Measurements from ENCODE around the gene C6orf15.
"Not testable (repeated sequence)": the region's sequence is repeated elsewhere in the genome, so short reads cannot be mapped to it uniquely, and the experiment has no call there.

The C6orf15 gene

GRCh38 chr6:31098449-31098938 is 13.9 kb downstream of the C6orf15 start:
- DNase-seq = no peak

GRCh38 chr6:31096656-31097055 is 15.7 kb downstream of the C6orf15 start:
- DNase-seq = no peak

- DNase-seq = no peak
Measured at GRCh38 chr6:31096215-31096614, 16.2 kb downstream of the C6orf15 start.

- no peak for DNase-seq
Measured at GRCh38 chr6:31094389-31094881, 17.9 kb downstream of the C6orf15 start.

- no peak for DNase-seq
Measured at GRCh38 chr6:31092769-31093505, 19.4 kb downstream of the C6orf15 start.

GRCh38 chr6:31092238-31092637 is 20.1 kb downstream of the C6orf15 start:
- no peak for DNase-seq

- DNase-seq = no peak
Measured at GRCh38 chr6:31091680-31092079, 20.7 kb downstream of the C6orf15 start.

- no peak for DNase-seq
Measured at GRCh38 chr6:31090973-31091364, 21.4 kb downstream of the C6orf15 start.

GRCh38 chr6:31090275-31090972 is 22.0 kb downstream of the C6orf15 start:
- DNase-seq = no peak

GRCh38 chr6:31087494-31088089 is 24.8 kb downstream of the C6orf15 start:
- DNase-seq = peak; percentile 94

- no peak for DNase-seq
Measured at GRCh38 chr6:31086788-31087440, 25.5 kb downstream of the C6orf15 start.

GRCh38 chr6:31083742-31084354 is 28.5 kb downstream of the C6orf15 start:
- DNase-seq = no peak

GRCh38 chr6:31081872-31082271 is 30.5 kb downstream of the C6orf15 start:
- DNase-seq = no peak

GRCh38 chr6:31079656-31080261 is 32.6 kb downstream of the C6orf15 start:
- DNase-seq = peak; percentile 61

- no peak for DNase-seq
Measured at GRCh38 chr6:31076611-31077010, 35.8 kb downstream of the C6orf15 start.

- DNase-seq = no peak
Measured at GRCh38 chr6:31075528-31075927, 36.8 kb downstream of the C6orf15 start.

- DNase-seq = no peak
Measured at GRCh38 chr6:31074401-31074800, 38.0 kb downstream of the C6orf15 start.

GRCh38 chr6:31070711-31071197 is 41.6 kb downstream of the C6orf15 start:
- no peak for DNase-seq

- peak; percentile 51 for DNase-seq
Measured at GRCh38 chr6:31068669-31069340, 43.6 kb downstream of the C6orf15 start.

GRCh38 chr6:31067891-31068668 is 44.3 kb downstream of the C6orf15 start:
- not testable (repeated sequence) for DNase-seq

GRCh38 chr6:31067028-31067427 is 45.3 kb downstream of the C6orf15 start:
- not testable (repeated sequence) for DNase-seq

Measured in activated T-cell treated with anti-CD3 and anti-CD28 coated beads for 4 hours (primary cell).